ENCODE data around the gene ADGRA3.
"Not testable (repeated sequence)": the region's sequence is repeated elsewhere in the genome, so short reads cannot be mapped to it uniquely, and the experiment has no call there.

Gene ADGRA3

DNA sequence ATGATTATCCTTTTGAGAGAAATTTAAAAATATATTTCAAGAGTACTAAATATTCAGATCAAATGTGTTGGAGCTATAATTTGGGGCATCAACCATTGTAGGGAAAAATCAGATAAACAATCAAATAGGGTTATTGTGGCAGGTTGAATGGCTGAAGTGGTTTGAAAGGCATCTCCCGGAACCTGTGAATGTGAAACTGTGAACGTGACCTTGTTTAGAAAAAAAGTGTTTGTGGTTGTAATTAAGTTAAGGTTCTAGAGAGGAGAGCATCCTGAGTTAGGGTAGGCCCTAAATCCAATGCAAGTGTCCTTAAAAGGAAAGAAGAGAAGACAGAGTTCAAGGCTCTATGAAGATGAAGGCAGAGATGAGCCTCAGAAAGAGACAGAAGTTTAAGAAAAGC is 37.4 kb downstream of the ADGRA3 start:
- no peak for DNase-seq (ENCODE audit: low spot score)

DNA sequence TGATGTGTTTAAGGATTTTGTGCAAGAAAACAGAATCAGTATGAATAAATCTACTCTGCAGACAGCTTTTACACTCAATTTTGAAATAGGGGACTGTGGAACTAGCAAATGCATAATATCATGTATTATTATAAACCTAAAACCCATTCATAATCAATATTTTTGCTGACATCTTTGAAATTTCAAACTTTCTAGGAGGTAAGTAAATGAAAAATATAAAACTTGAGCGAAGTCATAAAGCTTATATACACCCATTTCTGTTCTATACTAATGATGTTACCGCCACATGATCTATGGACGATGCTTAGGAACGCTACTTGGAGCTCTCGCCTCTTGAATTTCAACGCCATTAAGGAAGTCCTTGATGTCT is 38.1 kb downstream of the ADGRA3 start:
- no peak for DNase-seq (ENCODE audit: low spot score)

DNA sequence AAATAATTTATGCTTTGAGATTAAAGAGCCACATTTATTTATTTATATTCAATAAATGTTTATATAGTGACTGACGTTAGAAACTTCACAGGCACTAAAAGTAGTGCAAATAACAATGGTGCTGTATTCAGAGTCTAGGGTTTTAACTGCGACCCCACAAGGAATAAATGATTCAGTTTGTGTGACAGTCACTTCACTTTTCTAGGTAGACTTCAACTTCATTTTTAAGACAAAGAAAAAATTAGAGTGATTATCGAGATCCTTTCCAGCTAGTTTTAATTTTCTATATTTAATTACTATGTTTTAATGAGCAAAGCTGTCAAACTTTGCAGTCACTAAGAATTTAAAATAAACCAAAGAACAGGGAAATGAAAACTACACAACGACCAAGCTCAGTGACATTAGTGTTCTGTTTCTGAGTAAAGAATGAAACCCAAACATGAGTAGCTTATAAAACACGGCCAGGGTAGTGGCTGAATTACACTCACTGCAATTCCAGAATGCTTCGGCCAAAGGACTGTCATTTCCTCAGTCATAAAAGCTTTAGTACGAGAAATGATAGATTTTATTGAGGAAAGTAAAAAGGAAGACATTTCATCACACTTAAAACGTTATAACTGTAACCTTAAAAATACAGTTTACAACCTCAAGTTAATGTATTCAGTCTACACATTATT is 38.6 kb downstream of the ADGRA3 start:
- DNase-seq (ENCODE audit: low spot score) = no peak

DNA sequence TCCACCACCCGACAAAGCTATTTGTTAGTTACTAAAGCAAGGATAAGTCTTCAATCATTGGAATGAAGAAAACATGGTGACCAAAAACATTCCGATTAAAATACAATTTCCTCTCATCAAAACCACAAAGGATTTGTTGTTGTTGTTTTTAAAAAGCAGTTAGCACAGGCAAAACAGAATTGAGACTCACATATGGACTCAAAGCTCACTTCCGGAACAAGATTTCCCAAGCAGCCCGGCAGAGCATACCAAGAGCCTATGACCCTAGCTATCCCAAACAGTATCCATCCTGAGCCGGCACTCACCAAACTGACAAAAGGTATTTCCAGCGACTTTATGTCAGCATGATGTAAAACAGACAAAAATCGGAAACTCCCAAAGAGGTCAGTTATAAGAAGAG is 39.9 kb downstream of the ADGRA3 start:
- DNase-seq (ENCODE audit: low spot score) = no peak

DNA sequence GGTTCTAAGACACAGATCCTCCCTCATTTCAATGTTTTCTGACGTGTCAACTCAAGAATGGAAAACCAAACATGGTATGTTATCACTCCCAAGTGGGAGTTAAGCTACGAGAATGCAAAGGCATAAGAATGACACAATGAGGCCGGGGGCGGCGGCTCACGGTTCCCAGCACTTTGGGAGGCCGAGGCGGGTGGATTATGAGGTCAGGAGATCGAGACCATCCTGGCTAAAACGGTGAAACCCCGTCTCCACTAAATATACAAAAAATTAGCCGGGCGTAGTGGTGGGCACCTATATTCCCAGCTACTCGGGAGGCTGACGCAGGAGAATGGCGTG is 40.6 kb downstream of the ADGRA3 start:
- DNase-seq (ENCODE audit: low spot score) = not testable (repeated sequence)

DNA sequence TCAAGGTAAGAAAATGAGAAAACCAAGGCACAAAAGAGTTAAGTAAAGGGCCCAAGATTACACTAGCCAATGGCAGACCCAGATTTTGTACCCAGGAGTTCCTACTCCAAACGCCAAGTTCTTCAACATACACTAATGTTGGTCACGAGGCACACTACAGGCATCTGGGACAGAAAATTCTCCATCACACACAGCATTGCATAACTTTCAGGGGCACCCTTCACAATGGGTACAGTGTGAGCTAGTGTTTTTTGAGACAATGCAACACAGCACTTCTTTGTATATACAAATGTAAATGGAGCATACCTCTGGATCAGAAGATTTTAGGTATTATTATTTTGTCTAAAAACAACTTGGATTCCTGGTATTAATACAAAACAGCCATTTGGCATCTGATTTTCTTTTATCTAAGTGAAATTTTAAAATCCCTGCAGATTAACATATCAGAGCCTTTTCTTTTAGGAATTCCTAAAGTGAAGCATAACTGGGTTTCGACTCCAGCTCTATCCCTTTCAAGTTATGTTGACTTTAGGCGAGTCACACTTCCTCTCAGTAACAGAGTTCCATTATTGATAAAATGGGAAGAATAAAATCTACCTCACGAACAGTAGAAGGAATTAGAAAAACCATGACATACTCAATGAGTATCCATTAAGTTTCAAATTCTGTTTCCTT is 41.1 kb downstream of the ADGRA3 start:
- no peak for DNase-seq (ENCODE audit: low spot score)

DNA sequence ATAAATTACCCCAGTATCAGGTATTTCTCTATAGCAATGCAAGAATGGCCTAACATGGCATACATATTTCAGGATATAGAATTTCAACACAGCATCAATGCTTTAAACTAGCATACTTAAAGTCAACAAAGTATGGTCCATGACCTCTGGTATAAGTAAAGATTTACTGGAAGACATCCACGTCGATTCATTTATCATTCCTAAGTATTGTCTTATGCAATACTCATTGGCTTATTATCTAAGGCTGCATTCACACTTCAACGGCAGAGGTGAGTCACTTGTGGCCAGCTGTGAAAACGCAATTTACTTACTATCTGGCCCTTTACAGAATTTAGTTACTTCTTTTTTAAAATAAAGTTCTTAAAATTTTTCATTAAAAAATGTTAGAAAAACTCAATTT is 42.6 kb downstream of the ADGRA3 start:
- peak; percentile 24 for DNase-seq (ENCODE audit: low spot score)

DNA sequence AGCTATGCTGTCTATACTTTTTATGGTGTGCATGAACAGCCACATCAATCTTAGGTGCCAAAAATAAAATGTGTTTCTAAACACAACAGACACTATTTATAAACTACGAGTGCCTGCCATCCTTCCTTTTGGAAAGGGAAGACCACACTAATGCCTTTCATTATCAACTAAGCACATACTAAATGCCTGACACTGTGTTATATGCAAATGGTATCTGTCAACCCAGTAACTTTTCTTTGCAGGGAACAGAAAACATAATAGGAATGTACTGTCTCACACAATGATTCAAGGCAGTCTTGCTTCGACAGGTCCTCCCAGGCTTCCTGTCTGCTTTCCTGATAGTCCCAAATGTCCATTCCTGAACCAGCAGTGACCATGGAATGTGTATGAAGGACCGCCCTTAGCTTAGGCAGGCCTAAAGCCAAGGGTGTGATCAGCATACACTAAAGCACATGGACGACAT is 43.8 kb downstream of the ADGRA3 start:
- no peak for DNase-seq (ENCODE audit: low spot score)

DNA sequence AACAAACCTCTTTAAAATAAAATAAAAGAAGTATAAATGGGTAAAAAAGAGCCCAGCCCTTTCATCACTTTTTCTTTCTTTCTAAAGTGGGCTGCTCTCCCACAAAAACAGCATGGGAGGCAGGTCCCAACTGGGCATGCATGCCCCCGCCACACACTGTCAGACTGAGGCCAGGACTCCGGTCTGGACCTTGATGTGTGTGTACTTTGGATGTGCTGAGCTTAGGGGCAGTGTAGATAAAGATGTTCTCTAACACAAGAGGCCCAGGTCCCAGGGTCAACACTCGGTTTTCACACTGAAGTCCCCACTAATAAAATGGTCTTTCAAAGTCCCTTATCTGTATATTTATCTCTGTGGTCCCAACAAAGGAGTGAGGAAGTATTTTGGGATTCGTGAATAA is 44.4 kb downstream of the ADGRA3 start:
- DNase-seq (ENCODE audit: low spot score) = no peak

DNA sequence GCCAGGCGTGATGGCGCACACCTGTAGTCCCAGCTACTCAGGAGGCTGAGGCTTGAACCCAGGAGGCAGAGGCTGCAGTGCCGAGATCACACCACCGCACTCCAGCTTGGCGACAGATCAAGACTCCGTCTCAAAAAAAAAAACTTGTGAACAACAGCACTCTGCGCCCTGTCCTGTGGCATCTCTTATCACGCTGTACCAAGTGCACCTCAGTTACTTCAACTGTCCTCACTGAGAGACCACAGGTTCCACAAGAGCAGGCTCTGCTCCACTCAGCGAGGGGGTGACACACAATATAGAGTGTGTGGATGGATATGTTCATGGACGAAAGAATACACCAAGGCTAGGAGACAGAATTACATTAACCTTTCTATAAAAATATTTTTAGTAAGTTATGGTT is 49.3 kb downstream of the ADGRA3 start:
- DNase-seq (ENCODE audit: low spot score) = no peak

DNA sequence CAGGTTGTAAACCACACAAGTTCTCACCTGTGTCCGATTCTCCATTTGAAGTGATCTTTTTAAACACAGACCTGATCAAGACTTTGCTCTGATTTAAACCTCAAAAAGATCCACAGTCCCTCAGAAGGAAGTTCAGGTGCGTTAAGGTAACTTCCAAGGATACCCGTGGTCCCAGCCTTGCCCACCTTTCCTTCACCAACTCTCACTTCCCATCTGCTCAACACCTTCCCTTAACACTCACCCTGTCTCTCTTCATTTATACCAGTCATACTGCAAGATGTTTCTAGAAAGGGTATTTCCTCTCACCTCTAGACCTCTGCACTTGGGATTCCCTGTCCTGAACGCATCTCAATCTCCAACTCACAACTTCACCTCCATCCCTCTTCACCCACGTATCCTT is 49.9 kb downstream of the ADGRA3 start:
- DNase-seq (ENCODE audit: low spot score) = no peak

DNA sequence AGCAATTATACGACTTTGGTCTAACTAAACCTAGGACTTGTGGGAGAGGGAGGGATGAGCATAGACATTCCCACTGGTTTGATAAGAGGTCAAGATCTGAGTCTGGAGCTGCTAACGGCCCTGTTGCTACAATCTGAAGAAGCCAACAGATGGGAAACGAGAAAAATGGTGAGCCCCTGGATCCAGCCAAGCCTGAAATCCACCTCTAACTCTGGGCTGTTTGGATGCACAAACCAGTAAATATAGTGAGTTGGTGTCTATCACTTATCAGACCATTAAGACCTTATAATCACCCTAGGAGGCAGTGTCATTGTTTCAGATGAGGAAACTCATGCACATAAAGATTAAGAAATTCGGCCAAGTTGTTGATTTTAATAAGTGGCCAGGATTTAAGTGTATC is 50.5 kb downstream of the ADGRA3 start:
- no peak for DNase-seq (ENCODE audit: low spot score)

DNA sequence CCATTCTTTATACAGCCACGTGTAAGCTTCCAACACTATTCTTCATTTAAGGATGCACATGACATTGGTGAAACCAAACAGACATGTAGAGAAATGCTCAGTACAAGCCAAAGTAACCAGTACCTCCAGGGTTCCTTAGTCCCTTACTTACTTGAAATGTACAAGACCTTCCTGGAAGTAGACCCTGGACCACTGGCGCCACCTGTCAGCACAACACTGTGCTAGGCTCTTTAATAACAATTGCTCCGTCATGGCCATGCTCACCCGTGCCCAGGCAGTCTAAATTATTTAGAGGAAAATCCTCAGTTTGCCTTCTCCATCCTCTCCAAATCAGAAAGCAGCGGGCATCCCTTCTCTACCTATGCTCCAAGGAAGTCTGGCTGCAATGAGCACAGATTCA is 52.7 kb downstream of the ADGRA3 start:
- no peak for DNase-seq (ENCODE audit: low spot score)

DNA sequence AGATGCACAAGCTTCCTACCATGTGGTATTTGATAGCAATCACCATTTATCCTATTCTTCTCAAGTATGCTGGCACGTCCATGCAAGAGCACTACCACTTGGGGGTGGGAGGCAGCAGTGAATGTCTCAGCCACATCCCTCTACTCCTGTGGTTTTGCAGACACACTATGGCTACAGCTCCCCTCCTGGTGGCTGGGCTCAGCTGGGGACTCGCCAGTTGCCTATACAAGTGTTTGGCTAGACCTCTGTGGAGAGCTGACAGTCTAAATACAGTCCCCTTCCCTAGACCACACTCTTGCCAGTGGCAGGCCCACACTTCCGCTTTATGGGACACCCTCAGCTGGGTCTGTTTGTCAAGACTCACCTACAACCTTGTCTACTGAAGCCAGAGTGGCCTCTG is 53.2 kb downstream of the ADGRA3 start:
- DNase-seq (ENCODE audit: low spot score) = no peak

DNA sequence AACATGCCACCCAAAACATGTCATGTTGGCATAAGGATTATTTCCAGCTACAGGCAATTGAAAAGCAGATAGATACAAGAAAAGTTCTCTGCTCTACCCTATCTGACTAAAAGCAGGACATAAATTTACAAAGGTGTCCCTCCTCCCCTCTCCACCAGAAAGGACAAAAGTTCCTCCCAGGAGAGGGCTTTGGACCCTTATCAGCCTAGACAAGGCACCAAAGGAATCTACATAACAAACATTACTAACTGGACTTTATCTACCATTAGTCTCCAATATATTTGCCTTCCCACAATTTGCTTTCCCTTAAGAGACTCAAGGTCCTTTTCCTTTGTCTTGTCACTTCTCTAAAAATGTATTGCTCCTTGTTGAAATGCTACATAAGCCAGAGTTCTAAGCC is 55.6 kb downstream of the ADGRA3 start:
- DNase-seq (ENCODE audit: low spot score) = no peak

DNA sequence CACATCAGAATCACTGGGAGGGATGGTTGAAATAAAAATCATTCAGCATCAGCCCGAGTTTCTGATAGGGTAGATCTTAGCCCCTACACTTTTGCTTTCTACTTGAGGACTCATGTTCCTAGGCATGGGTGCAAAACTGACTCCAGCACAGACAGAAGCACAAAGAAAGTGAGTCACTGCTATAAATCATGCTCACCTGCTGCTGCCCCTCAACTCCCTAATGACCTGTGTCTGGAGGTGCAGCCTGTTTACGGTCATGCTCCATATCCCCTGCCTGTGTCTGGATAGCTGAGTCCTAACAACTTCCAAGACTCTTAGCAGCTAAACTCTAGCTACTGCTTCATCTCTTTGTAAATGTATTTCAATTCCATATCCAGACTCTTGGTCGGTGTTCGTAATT is 57.8 kb downstream of the ADGRA3 start:
- DNase-seq (ENCODE audit: low spot score) = no peak

DNA sequence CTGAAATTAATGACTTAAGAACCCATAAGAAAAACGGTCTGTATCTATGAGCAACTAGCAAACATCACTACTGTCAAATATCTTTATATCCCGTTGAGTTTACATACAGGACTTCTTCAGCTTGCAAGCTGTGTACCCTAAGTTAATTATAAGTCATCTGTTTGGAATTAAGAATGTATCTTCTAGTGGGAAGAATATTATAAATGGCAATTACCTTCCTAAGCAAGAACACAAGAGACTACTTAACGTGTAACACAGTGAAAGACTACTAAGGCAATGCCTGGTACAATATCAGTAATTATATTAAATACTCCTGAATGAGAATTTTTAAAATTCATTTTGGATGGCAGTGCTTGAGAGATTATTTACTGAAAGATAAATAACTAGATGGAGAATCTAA is 58.5 kb downstream of the ADGRA3 start:
- no peak for DNase-seq (ENCODE audit: low spot score)

DNA sequence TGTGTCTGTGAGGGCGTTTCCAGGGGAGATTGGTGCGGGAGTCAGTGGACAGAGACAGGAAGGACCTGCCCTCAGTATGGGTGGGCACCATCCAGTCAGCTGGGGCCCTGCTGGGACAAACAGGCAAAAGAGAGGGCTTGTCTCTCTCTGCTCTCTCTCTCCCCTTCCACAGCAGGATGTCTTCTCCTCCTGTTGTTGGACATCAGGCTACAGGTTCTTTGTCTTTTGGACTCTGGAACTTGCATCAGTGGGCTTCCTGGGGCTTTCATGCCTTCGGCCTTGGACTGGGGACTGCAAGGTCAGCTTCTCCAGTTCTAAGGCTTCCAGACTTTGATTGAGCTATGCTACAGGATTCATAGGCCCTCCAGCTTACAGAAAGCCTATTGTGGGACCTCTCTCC is 59.6 kb downstream of the ADGRA3 start:
- no peak for DNase-seq (ENCODE audit: low spot score)

DNA sequence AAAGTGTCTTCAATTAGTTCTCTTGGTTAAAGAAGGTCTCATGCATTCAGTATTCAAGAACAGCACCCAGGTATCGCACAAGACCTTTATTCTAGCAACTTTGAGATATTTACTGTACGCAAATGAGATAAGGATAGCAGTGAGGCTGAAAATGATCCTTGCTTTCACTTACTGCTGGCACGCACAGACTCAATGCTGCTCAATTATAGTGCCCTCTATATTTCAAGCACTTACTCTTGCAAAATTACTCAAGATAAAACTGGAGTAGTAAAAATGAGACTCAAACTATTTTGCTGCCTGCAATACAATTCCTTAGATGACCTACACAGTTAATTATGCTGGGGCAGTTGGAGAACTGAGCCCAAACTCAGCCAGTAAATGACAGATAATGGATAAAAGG is 60.9 kb downstream of the ADGRA3 start:
- DNase-seq (ENCODE audit: low spot score) = no peak

DNA sequence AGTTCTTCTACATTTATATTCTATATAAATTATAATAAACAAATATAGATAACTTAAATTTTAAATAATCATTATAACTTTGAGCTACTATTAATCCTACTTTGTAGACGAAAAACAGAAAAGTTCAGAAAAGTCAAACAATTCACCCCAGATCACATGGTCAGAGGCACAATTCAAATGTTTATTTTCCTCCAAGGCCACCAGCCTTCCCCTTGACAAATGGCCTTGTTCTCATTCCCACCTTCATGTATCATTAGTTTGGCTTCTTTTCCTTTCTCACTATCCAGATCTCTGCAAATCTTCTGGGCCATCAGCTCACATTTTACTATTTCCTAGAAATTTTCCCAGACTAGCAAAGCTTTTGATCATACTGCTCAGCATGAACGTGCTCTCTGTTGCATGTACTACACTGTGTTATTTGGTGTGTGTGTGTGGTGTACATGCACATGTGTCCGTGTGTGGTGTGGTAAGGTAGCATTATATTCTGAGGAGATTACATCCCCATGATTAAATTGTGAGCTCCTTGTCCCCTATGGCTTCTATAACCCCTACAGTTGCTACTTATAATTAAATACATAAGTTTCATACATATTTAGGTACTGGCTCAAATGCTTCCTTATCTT is 61.5 kb downstream of the ADGRA3 start:
- no peak for DNase-seq (ENCODE audit: low spot score)

DNA sequence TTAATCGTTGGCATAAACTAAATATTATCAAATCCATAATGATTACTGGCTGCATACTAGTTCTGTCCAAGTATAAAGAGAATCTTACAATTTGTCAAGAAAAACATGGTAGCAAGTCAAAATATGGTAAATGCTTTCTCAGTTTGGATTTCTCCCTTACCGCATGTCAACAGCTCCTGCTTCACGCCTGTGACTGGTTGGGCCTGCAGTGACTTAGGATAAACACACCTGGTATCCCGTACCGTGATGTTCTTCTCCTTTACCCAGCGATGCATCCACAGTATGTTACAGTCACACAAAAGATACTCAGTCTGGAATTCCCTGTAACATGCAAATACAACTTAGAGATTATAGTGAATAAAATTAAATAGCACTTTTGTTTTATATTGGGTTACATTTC is 71.1 kb downstream of the ADGRA3 start:
- no peak for DNase-seq (ENCODE audit: low spot score)

DNA sequence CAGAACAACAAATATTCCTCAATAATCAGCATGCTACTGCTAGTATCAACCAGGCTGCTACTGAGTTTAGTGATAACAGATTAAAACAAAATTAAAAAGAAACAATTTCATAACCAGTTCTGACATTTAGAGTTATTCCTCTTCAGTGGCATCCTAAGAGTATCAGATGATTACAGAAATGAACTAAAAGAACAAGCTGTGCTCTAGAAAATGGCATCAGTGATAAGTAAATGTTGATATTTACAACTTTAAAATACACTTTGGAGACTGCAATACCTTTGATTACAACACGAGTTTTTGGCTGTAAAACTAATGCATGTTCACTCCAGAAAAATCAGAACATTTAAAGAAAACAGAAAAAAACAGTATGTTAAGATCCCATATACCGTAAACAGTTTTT is 72.9 kb downstream of the ADGRA3 start:
- DNase-seq (ENCODE audit: low spot score) = no peak

DNA sequence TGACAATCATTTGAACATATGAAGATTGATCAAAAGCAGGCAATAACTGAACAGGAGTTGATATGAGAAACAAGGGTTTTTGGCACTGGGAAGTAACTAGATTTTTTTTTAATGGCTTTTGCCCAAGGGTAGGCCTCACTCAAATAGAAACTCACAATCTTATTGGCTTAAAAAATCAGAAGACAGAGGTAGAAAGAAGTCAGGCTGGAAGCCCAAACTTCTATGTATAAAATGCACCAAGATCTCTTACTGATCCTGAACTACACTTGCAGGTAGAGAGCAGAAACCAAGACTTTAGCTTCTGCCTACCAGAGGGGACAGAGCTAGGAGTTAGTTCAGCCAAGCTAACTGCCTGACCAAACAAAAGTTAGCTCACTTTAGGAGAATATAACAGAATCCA is 74.9 kb downstream of the ADGRA3 start:
- DNase-seq (ENCODE audit: low spot score) = no peak

DNA sequence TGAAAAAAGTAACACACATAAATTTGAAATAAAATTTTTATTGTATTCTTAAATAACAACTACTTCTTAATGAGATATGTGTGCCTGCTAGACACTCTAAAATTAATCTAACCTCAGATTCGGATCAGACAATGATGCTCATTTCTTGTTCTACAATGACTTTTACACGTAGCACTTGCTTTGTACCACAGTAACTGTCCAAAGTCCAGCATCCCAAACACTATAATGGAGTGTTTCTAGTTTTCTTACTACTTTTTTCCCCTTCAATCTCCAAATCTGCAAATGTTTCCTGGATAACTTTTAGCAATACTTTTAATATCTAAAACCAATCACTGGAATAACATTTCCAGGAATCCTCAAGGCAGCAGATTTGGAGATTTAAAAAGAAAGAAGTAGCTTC is 75.9 kb downstream of the ADGRA3 start:
- DNase-seq (ENCODE audit: low spot score) = no peak

All from AG20443 (cell line).